Activated CD4-positive, alpha-beta T cell treated with anti-CD3 and anti-CD28 coated beads, Interleukin-2, amount 50 U/mL, for 1 hour (primary cell): ENCODE results near the gene NOLC1.
A peak's percentile ranks its signal among the peaks of the same experiment; 100 is the strongest.

Experiments used
- DNase-seq: peaks from one replicate; pipeline ENCODE4 v3.0.0-alpha.2; 2020

Gene NOLC1

GRCh38 chr10:102122450-102122849 lies 29.7 kb upstream of the NOLC1 start:
- no peak for DNase-seq

- no peak for DNase-seq
These were observed 29.0 kb upstream of the NOLC1 start for GRCh38 chr10:102123223-102123622.

GRCh38 chr10:102131286-102132170 lies 20.7 kb upstream of the NOLC1 start:
- no peak for DNase-seq

GRCh38 chr10:102132193-102132562 lies 20.0 kb upstream of the NOLC1 start:
- DNase-seq, result no peak

- peak; percentile 96 for DNase-seq
These were observed 19.4 kb upstream of the NOLC1 start, which contains the start of gene PPRC1 for GRCh38 chr10:102132563-102133372. Gene PPRC1, plus strand, starts transcription at chr10:102133040. Its CDS starts 29 bp downstream, at chr10:102133069.

- peak; percentile 23 for DNase-seq
These were observed 18.6 kb upstream of the NOLC1 start for GRCh38 chr10:102133373-102134195.

GRCh38 chr10:102134416-102134815 lies 17.8 kb upstream of the NOLC1 start:
- no peak for DNase-seq

GRCh38 chr10:102135956-102136526 lies 16.1 kb upstream of the NOLC1 start:
- DNase-seq, result no peak

GRCh38 chr10:102139281-102140110 lies 12.7 kb upstream of the NOLC1 start:
- DNase-seq, result no peak

GRCh38 chr10:102140218-102140617 lies 12.0 kb upstream of the NOLC1 start:
- DNase-seq, result no peak

GRCh38 chr10:102140913-102141540 lies 11.2 kb upstream of the NOLC1 start:
- DNase-seq, result no peak

- DNase-seq, result no peak
These were observed 10.5 kb upstream of the NOLC1 start for GRCh38 chr10:102141583-102142107.

GRCh38 chr10:102146971-102147428 lies 5.2 kb upstream of the NOLC1 start:
- DNase-seq, result no peak

GRCh38 chr10:102147561-102147960 lies 4.6 kb upstream of the NOLC1 start:
- DNase-seq, result no peak

GRCh38 chr10:102148275-102148674 lies 3.9 kb upstream of the NOLC1 start:
- DNase-seq, result no peak

GRCh38 chr10:102150970-102151773 lies 1.0 kb upstream of the NOLC1 start:
- DNase-seq, result no peak

GRCh38 chr10:102152545-102152890 lies 329 bp downstream of the NOLC1 start:
- peak; percentile 21 for DNase-seq

- DNase-seq, result no peak
These were observed 968 bp downstream of the NOLC1 start for GRCh38 chr10:102153093-102153620.

- DNase-seq, result no peak
These were observed 2.4 kb downstream of the NOLC1 start for GRCh38 chr10:102154466-102155116.
